Chondrocyte (in vitro differentiated cells): ENCODE measurements around the gene FETUB. TPM values are rescaled to one million over a fixed set of nuclear protein-coding genes. Genes with fewer than 3 reads are reported as not detected.

Experiments used
- DNase-seq: peaks from one replicate; pipeline ENCODE4 v3.0.0; 2021; ENCODE audit warnings: mixed read lengths, low spot score
- H3K27ac Mint-ChIP-seq: one replicate; pipeline ENCODE4 v1.8.0; 2021; ENCODE audit warnings: mild to moderate bottlenecking, moderate library complexity, mixed read lengths; ENCODE audit not compliant: unreplicated experiment
- H3K27me3 Mint-ChIP-seq: 2 replicates; pipeline ENCODE4 v1.8.0; 2021; ENCODE audit warnings: low read depth, mixed read lengths
- H3K36me3 Mint-ChIP-seq: 2 replicates; pipeline ENCODE4 v1.8.0; 2021; ENCODE audit warnings: low read depth, mixed read lengths
- H3K4me1 Mint-ChIP-seq: 2 replicates; pipeline ENCODE4 v1.8.0; 2021; ENCODE audit warnings: low read depth, mild to moderate bottlenecking, mixed read lengths
- H3K4me3 Mint-ChIP-seq: one replicate; pipeline ENCODE4 v1.8.0; 2021; ENCODE audit warnings: mild to moderate bottlenecking, moderate library complexity, mixed read lengths; ENCODE audit not compliant: unreplicated experiment
- H3K9me3 Mint-ChIP-seq: 2 replicates; pipeline ENCODE4 v1.8.0; 2021; ENCODE audit warnings: low read depth, mixed read lengths
- CTCF ChIP-seq: fragments of 200-600 bp; sonication (generic); IDR thresholded peaks from 2 replicates; pipeline ENCODE4 v1.5.0; 2021; ENCODE audit warnings: antibody characterized with exemption, mild to moderate bottlenecking, moderate library complexity
- total RNA-seq: library from RNA; stranded (reverse); gene quantifications from 3 replicates; pipeline ENCODE4 v1.2.1, GENCODE V29; 2021

The FETUB gene
- total RNA-seq, 1 donor from 2014 or later: not detected

GRCh38 chr3:186663361-186664118, 23.3 kb downstream of the FETUB start:
- no peak for DNase-seq
- Mint-ChIP-seq H3K9me3 (no peaks in the 10 kb centered on the region), H3K36me3 (no peaks in the 10 kb centered on the region), H3K4me3 (no peak overlapping the region), H3K27ac (no peak overlapping the region), H3K4me1 (no peaks in the 10 kb centered on the region), H3K27me3 (peaks cover 21% of the 10 kb centered on the region)
- TF ChIP-seq CTCF: no peak

GRCh38 chr3:186664119-186664495, 23.9 kb downstream of the FETUB start:
- Mint-ChIP-seq H3K4me3 (no peak overlapping the region), H3K4me1 (no peaks in the 10 kb centered on the region), H3K9me3 (no peaks in the 10 kb centered on the region), H3K36me3 (no peaks in the 10 kb centered on the region), H3K27ac (no peak overlapping the region), H3K27me3 (peaks cover 15% of the 10 kb centered on the region)
- no peak for TF ChIP-seq CTCF
- no peak for DNase-seq

GRCh38 chr3:186664506-186664905, 24.3 kb downstream of the FETUB start:
- TF ChIP-seq CTCF: no peak
- no peaks in the 10 kb centered on the region for H3K4me1 Mint-ChIP-seq
- H3K27me3 Mint-ChIP-seq: peaks cover 14% of the 10 kb centered on the region
- no peaks in the 10 kb centered on the region for H3K36me3 Mint-ChIP-seq
- no peaks in the 10 kb centered on the region for H3K9me3 Mint-ChIP-seq
- no peak overlapping the region for H3K4me3 Mint-ChIP-seq
- DNase-seq: no peak
- H3K27ac Mint-ChIP-seq: no peak overlapping the region

GRCh38 chr3:186665625-186666188, 25.5 kb downstream of the FETUB start, which contains the start of gene HRG:
TSS of gene HRG (plus strand) at chr3:186666014. CDS start at chr3:186666032, 18 bp downstream.
- no peak for DNase-seq
- Mint-ChIP-seq H3K4me3 (no peak within 1 kb of the TSS), H3K27me3 (peaks cover 14% of the 10 kb centered on the region), H3K27ac (no peak within 1 kb of the TSS), H3K36me3 (no peaks in the 10 kb centered on the region), H3K9me3 (no peaks in the 10 kb centered on the region), H3K4me1 (no peaks in the 10 kb centered on the region)
- no peak for TF ChIP-seq CTCF

GRCh38 chr3:186668426-186668825, 28.2 kb downstream of the FETUB start:
- Mint-ChIP-seq H3K9me3 (no peaks in the 10 kb centered on the region), H3K4me3 (no peak overlapping the region), H3K36me3 (no peaks in the 10 kb centered on the region), H3K27me3 (peaks cover 27% of the 10 kb centered on the region), H3K27ac (no peak overlapping the region), H3K4me1 (no peaks in the 10 kb centered on the region)
- no peak for DNase-seq
- no peak for TF ChIP-seq CTCF
